ENCODE data around the gene NEDD4L. TPM values are rescaled to one million over a fixed set of nuclear protein-coding genes. Genes with fewer than 3 reads are reported as not detected.

The NEDD4L gene
- total RNA-seq, 1 donor from 2014 or later = 32.6 TPM

GRCh38 chr18:58413667-58414628 is 369.9 kb downstream of the NEDD4L start:
- Mint-ChIP-seq H3K27ac (no peak overlapping the region), H3K36me3 (ENCODE audit: low read depth) (no peaks in the 10 kb centered on the region), H3K27me3 (no peaks in the 10 kb centered on the region), H3K9me3 (no peaks in the 10 kb centered on the region), H3K4me3 (no peak overlapping the region), H3K4me1 (no peaks in the 10 kb centered on the region)
- CTCF ChIA-PET = no interaction called here
- no peak for TF ChIP-seq CTCF (IDR thresholded peaks at IDR 0.05)
- intact Hi-C loops (cut with micrococcal nuclease) = no loop called here
- ATAC-seq (ENCODE audit: low read depth) = no peak
- POLR2A ChIA-PET = no interaction called here
- no peak for DNase-seq

- Mint-ChIP-seq H3K27me3 (no peaks in the 10 kb centered on the region), H3K4me1 (no peaks in the 10 kb centered on the region), H3K27ac (no peak overlapping the region), H3K4me3 (no peak overlapping the region), H3K36me3 (ENCODE audit: low read depth) (no peaks in the 10 kb centered on the region), H3K9me3 (no peaks in the 10 kb centered on the region)
- ChIA-PET CTCF (no interaction called here), POLR2A (no interaction called here)
- intact Hi-C loops (cut with micrococcal nuclease) = no loop called here
- ATAC-seq (ENCODE audit: low read depth) (no peak), DNase-seq (no peak)
- TF ChIP-seq CTCF (IDR thresholded peaks at IDR 0.05) = no peak
These were observed 372.1 kb downstream of the NEDD4L start for GRCh38 chr18:58416014-58416703.

GRCh38 chr18:58416704-58417683 is 373.0 kb downstream of the NEDD4L start:
- TF ChIP-seq CTCF (IDR thresholded peaks at IDR 0.05) = no peak
- intact Hi-C loops (cut with micrococcal nuclease) = no loop called here
- Mint-ChIP-seq H3K27ac (no peak overlapping the region), H3K4me3 (no peak overlapping the region), H3K9me3 (no peaks in the 10 kb centered on the region), H3K27me3 (no peaks in the 10 kb centered on the region), H3K36me3 (ENCODE audit: low read depth) (no peaks in the 10 kb centered on the region), H3K4me1 (no peaks in the 10 kb centered on the region)
- POLR2A ChIA-PET = no interaction called here
- ATAC-seq (ENCODE audit: low read depth) = no peak
- no peak for DNase-seq
- CTCF ChIA-PET = no interaction called here

DNA sequence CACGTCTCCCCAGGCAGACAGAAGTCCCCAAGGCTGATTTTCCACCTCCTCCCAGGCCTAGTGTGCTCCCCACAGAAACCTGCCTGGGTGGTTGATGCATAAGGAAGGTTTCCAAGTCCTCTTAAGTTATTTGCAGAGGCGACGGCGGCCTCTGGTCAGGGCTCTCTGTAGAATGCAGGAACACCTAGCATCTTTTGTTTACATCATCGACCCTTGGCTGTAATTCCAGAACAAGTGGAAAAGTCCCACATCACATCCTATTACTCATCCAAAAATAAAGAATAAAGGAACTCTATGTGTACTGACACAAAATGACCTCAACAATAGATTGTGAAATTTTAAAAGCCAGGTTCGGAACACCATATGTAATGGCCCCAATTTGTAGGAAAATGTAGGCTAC is 373.7 kb downstream of the NEDD4L start:
- no peaks in the 10 kb centered on the region for H3K4me1 Mint-ChIP-seq
- no peak overlapping the region for H3K4me3 Mint-ChIP-seq
- TF ChIP-seq CTCF (IDR thresholded peaks at IDR 0.05) = no peak
- DNase-seq (no peak), ATAC-seq (ENCODE audit: low read depth) (no peak)
- H3K27me3 Mint-ChIP-seq = no peaks in the 10 kb centered on the region
- no peaks in the 10 kb centered on the region for H3K9me3 Mint-ChIP-seq
- ChIA-PET POLR2A (no interaction called here), CTCF (no interaction called here)
- intact Hi-C loops (cut with micrococcal nuclease) = no loop called here
- H3K27ac Mint-ChIP-seq = no peak overlapping the region
- no peaks in the 10 kb centered on the region for H3K36me3 Mint-ChIP-seq (ENCODE audit: low read depth)

Measured in activated B cell treated with CpG ODN at 0.5 μM for 24 hours (primary cell).